ENCODE measurements around the gene ZFP69B.

The ZFP69B gene

DNA sequence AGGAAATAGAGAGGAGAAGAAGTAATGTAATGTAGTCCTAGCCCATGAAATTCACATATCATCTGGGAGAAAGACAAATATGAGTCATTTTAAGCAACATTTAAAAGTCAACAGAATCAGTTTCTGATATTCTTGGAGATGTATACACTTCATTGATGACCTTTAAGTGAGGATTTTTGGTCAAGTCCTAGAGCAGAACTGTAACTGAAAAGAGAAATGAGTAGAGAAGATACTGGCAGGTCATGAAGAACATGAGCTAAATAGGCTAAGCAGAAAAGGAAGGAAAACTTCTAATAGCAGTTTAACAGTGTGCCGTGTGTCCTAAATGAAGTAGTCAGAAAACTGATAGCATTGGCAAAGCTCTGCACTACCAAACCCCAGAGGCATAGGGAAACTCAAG lies 4.6 kb downstream of the ZFP69B start:
- Histone ChIP-seq H4K20me1 (ENCODE audit: insufficient read depth) (no peaks in the 10 kb centered on the region), H3K36me3 (ENCODE audit: insufficient read depth) (no peaks in the 10 kb centered on the region)
- no peak for TF ChIP-seq CTCF (conservative IDR thresholded peaks at IDR 0.05; ENCODE audit: low read depth, low read length)

DNA sequence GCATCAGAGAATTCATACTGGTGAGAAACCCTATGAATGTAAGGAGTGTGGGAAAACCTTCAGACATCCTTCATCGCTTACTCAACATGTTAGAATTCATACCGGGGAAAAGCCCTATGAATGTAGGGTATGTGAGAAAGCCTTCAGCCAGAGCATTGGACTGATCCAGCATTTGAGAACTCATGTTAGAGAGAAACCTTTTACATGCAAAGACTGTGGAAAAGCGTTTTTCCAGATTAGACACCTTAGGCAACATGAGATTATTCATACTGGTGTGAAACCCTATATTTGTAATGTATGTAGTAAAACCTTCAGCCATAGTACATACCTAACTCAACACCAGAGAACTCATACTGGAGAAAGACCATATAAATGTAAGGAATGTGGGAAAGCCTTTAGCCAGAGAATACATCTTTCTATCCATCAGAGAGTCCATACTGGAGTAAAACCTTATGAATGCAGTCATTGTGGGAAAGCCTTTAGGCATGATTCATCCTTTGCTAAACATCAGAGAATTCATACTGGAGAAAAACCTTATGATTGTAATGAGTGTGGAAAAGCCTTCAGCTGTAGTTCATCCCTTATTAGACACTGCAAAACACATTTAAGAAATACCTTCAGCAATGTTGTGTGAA lies 12.8 kb downstream of the ZFP69B start:
- H3K9ac ChIP-seq: no peak overlapping the region
- H3K27me3 ChIP-seq (ENCODE audit: insufficient read depth, low read depth): no peaks in the 10 kb centered on the region
- no peaks in the 10 kb centered on the region for H3K4me1 ChIP-seq (ENCODE audit: low read depth, poor library complexity, severe bottlenecking)
- H3K4me2 ChIP-seq: no peak overlapping the region
- no peak overlapping the region for H3K4me3 ChIP-seq (IDR thresholded peaks at IDR 0.05; ENCODE audit: insufficient read depth, low read depth, low read length)
- no peak overlapping the region for H3K27ac ChIP-seq
- no peaks in the 10 kb centered on the region for H3K36me3 ChIP-seq (ENCODE audit: insufficient read depth)
- no peaks in the 10 kb centered on the region for H4K20me1 ChIP-seq (ENCODE audit: insufficient read depth)
- no peaks in the 10 kb centered on the region for H3K79me2 ChIP-seq (ENCODE audit: insufficient read depth, low read depth)
- no peak overlapping the region for H2AFZ ChIP-seq (ENCODE audit: low read depth)
- no peak for TF ChIP-seq CTCF (conservative IDR thresholded peaks at IDR 0.05; ENCODE audit: low read depth, low read length)

More for the DNA sequence above, 4.6 kb downstream of the ZFP69B start:
- Histone ChIP-seq H3K4me2 (no peak overlapping the region), H3K27ac (no peak overlapping the region), H3K4me3 (IDR thresholded peaks at IDR 0.05; ENCODE audit: insufficient read depth, low read depth, low read length) (no peak overlapping the region), H3K27me3 (ENCODE audit: insufficient read depth, low read depth) (no peaks in the 10 kb centered on the region), H2AFZ (ENCODE audit: low read depth) (no peak overlapping the region), H3K79me2 (ENCODE audit: insufficient read depth, low read depth) (no peaks in the 10 kb centered on the region), H3K9ac (no peak overlapping the region), H3K4me1 (ENCODE audit: low read depth, poor library complexity, severe bottlenecking) (no peaks in the 10 kb centered on the region)

DNA sequence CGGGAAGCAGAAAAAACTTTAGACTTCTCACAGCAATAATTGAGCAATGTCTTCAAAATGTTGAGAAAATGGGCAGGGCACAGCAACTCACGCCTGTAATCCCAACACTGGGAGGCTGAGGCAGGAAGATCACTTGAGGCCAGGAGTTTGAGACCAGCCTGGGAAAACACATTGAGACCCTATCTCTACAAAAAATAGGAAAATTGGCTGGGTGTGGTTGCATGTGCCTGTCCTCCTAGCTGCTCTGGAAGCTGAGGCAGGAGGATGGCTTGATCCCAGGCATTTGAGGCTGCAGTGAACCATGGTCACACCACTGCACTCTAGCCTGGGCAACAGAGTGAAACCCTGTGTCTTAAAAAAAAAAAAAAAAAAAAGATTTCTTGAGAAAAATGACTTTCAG lies 19.1 kb downstream of the ZFP69B start:
- Histone ChIP-seq H3K27me3 (ENCODE audit: insufficient read depth, low read depth) (no peaks in the 10 kb centered on the region), H3K9ac (no peak overlapping the region), H3K79me2 (ENCODE audit: insufficient read depth, low read depth) (no peaks in the 10 kb centered on the region), H3K4me1 (ENCODE audit: low read depth, poor library complexity, severe bottlenecking) (no peaks in the 10 kb centered on the region), H3K4me3 (IDR thresholded peaks at IDR 0.05; ENCODE audit: insufficient read depth, low read depth, low read length) (no peak overlapping the region), H3K36me3 (ENCODE audit: insufficient read depth) (no peaks in the 10 kb centered on the region), H4K20me1 (ENCODE audit: insufficient read depth) (no peaks in the 10 kb centered on the region), H3K4me2 (no peak overlapping the region), H2AFZ (ENCODE audit: low read depth) (no peak overlapping the region), H3K27ac (no peak overlapping the region)
- TF ChIP-seq CTCF (conservative IDR thresholded peaks at IDR 0.05; ENCODE audit: low read depth, low read length): no peak

DNA sequence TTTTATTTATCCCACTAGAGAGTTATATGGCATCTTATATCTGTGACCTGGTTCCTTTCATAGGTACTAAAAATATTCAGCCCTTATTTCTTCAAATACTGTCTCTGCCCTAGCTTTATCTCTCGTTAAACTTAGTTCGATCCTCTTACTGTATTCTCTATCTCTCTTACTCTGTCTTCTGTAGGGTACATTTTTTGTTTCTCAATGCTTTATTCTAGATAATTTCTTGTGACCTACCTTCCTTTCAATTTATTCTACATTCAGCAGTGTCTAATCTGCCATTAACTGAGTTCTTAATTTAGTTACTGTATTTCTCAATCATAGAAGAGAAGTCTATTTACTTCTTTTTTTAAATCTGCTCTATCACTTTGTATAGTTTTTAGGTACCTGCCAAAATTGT lies 25.0 kb downstream of the ZFP69B start:
- Histone ChIP-seq H3K36me3 (ENCODE audit: insufficient read depth) (no peaks in the 10 kb centered on the region), H3K4me1 (ENCODE audit: low read depth, poor library complexity, severe bottlenecking) (no peaks in the 10 kb centered on the region), H3K27ac (no peak overlapping the region), H3K4me3 (IDR thresholded peaks at IDR 0.05; ENCODE audit: insufficient read depth, low read depth, low read length) (no peak overlapping the region), H3K27me3 (ENCODE audit: insufficient read depth, low read depth) (no peaks in the 10 kb centered on the region), H3K79me2 (ENCODE audit: insufficient read depth, low read depth) (no peaks in the 10 kb centered on the region), H3K4me2 (no peak overlapping the region), H2AFZ (ENCODE audit: low read depth) (no peak overlapping the region), H3K9ac (no peak overlapping the region), H4K20me1 (ENCODE audit: insufficient read depth) (no peaks in the 10 kb centered on the region)
- TF ChIP-seq CTCF (conservative IDR thresholded peaks at IDR 0.05; ENCODE audit: low read depth, low read length): no peak

All from KMS-11 (cell line).